ENCODE measurements around the gene FBXL4. TPM values are rescaled to one million over a fixed set of nuclear protein-coding genes. Genes with fewer than 3 reads are reported as not detected.

The FBXL4 gene
- total and polyA plus RNA-seq, 2 of the 8 experiments (the other 6 are each of a cell fraction or from before 2014, with no cell fraction given), result 6.9 to 13.8 TPM

DNA sequence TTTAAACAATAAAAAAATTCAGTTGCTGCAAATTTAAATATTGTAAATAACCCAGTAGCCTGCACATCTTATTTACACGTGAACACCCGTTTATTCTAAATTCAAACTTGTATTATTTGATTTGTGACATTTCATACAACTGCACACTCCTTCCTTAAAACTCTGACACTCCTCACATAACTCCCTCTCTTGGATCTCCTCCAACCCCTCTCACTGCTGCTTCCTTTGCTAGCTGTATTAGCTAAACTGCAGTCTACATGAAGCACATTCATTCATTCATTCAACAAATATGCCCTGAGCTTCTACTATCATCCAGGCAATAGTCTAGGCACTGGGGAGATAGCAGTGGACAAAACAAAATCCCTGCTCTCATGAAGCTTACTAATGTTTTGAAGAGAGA is 47.0 kb downstream of the FBXL4 start (continued):
- TF ChIP-seq, protein P1, sequence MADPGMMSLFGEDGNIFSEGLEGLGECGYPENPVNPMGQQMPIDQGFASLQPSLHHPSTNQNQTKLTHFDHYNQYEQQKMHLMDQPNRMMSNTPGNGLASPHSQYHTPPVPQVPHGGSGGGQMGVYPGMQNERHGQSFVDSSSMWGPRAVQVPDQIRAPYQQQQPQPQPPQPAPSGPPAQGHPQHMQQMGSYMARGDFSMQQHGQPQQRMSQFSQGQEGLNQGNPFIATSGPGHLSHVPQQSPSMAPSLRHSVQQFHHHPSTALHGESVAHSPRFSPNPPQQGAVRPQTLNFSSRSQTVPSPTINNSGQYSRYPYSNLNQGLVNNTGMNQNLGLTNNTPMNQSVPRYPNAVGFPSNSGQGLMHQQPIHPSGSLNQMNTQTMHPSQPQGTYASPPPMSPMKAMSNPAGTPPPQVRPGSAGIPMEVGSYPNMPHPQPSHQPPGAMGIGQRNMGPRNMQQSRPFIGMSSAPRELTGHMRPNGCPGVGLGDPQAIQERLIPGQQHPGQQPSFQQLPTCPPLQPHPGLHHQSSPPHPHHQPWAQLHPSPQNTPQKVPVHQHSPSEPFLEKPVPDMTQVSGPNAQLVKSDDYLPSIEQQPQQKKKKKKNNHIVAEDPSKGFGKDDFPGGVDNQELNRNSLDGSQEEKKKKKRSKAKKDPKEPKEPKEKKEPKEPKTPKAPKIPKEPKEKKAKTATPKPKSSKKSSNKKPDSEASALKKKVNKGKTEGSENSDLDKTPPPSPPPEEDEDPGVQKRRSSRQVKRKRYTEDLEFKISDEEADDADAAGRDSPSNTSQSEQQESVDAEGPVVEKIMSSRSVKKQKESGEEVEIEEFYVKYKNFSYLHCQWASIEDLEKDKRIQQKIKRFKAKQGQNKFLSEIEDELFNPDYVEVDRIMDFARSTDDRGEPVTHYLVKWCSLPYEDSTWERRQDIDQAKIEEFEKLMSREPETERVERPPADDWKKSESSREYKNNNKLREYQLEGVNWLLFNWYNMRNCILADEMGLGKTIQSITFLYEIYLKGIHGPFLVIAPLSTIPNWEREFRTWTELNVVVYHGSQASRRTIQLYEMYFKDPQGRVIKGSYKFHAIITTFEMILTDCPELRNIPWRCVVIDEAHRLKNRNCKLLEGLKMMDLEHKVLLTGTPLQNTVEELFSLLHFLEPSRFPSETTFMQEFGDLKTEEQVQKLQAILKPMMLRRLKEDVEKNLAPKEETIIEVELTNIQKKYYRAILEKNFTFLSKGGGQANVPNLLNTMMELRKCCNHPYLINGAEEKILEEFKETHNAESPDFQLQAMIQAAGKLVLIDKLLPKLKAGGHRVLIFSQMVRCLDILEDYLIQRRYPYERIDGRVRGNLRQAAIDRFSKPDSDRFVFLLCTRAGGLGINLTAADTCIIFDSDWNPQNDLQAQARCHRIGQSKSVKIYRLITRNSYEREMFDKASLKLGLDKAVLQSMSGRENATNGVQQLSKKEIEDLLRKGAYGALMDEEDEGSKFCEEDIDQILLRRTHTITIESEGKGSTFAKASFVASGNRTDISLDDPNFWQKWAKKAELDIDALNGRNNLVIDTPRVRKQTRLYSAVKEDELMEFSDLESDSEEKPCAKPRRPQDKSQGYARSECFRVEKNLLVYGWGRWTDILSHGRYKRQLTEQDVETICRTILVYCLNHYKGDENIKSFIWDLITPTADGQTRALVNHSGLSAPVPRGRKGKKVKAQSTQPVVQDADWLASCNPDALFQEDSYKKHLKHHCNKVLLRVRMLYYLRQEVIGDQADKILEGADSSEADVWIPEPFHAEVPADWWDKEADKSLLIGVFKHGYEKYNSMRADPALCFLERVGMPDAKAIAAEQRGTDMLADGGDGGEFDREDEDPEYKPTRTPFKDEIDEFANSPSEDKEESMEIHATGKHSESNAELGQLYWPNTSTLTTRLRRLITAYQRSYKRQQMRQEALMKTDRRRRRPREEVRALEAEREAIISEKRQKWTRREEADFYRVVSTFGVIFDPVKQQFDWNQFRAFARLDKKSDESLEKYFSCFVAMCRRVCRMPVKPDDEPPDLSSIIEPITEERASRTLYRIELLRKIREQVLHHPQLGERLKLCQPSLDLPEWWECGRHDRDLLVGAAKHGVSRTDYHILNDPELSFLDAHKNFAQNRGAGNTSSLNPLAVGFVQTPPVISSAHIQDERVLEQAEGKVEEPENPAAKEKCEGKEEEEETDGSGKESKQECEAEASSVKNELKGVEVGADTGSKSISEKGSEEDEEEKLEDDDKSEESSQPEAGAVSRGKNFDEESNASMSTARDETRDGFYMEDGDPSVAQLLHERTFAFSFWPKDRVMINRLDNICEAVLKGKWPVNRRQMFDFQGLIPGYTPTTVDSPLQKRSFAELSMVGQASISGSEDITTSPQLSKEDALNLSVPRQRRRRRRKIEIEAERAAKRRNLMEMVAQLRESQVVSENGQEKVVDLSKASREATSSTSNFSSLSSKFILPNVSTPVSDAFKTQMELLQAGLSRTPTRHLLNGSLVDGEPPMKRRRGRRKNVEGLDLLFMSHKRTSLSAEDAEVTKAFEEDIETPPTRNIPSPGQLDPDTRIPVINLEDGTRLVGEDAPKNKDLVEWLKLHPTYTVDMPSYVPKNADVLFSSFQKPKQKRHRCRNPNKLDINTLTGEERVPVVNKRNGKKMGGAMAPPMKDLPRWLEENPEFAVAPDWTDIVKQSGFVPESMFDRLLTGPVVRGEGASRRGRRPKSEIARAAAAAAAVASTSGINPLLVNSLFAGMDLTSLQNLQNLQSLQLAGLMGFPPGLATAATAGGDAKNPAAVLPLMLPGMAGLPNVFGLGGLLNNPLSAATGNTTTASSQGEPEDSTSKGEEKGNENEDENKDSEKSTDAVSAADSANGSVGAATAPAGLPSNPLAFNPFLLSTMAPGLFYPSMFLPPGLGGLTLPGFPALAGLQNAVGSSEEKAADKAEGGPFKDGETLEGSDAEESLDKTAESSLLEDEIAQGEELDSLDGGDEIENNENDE (IDR thresholded peaks at IDR 0.05; ENCODE audit: insufficient replicate concordance, low read length), result no peak
- TF ChIP-seq, protein P2, sequence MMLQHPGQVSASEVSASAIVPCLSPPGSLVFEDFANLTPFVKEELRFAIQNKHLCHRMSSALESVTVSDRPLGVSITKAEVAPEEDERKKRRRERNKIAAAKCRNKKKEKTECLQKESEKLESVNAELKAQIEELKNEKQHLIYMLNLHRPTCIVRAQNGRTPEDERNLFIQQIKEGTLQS (IDR thresholded peaks at IDR 0.05; ENCODE audit: insufficient read depth, low read depth, low read length), result no peak

Data from H1 (cell line).